RKO (cell line): ENCODE results near the gene LSP1.

Experiments
- DNase-seq: peaks from one replicate; pipeline ENCODE4 v3.0.0-alpha.2; 2016; ENCODE audit warnings: low spot score

LSP1 gene

GRCh38 chr11:1890856-1891830 lies 38.3 kb downstream of the LSP1 start:
- no peak for DNase-seq

- no peak for DNase-seq
Observed at GRCh38 chr11:1891831-1892115, 38.9 kb downstream of the LSP1 start, which contains the start of gene PRR33. PRR33 (minus strand) TSS chr11:1891895; CDS start chr11:1890584, 1,311 bp downstream.

GRCh38 chr11:1892116-1892515 lies 39.2 kb downstream of the LSP1 start:
- no peak for DNase-seq

- no peak for DNase-seq
Observed at GRCh38 chr11:1892558-1892957, 39.7 kb downstream of the LSP1 start.

- DNase-seq, result no peak
Observed at GRCh38 chr11:1893581-1894359, 40.9 kb downstream of the LSP1 start.

GRCh38 chr11:1894759-1895158 lies 41.9 kb downstream of the LSP1 start:
- no peak for DNase-seq

- no peak for DNase-seq
Observed at GRCh38 chr11:1896468-1896867, 43.6 kb downstream of the LSP1 start.

- no peak for DNase-seq
Observed at GRCh38 chr11:1896923-1897322, 44.0 kb downstream of the LSP1 start.

- DNase-seq, result no peak
Observed at GRCh38 chr11:1899090-1899489, 46.2 kb downstream of the LSP1 start.

- no peak for DNase-seq
Observed at GRCh38 chr11:1899686-1900085, 46.8 kb downstream of the LSP1 start.

- DNase-seq, result no peak
Observed at GRCh38 chr11:1906181-1906580, 53.3 kb downstream of the LSP1 start.

- DNase-seq, result no peak
Observed at GRCh38 chr11:1906611-1907423, 53.9 kb downstream of the LSP1 start.

GRCh38 chr11:1908618-1909017 lies 55.7 kb downstream of the LSP1 start:
- no peak for DNase-seq

- no peak for DNase-seq
Observed at GRCh38 chr11:1909524-1909923, 56.6 kb downstream of the LSP1 start.

GRCh38 chr11:1912289-1912878 lies 59.5 kb downstream of the LSP1 start:
- DNase-seq, result no peak

GRCh38 chr11:1913271-1914060 lies 60.6 kb downstream of the LSP1 start:
- no peak for DNase-seq

- DNase-seq, result no peak
Observed at GRCh38 chr11:1915795-1916131, 62.9 kb downstream of the LSP1 start.

- DNase-seq, result no peak
Observed at GRCh38 chr11:1916132-1916985, 63.5 kb downstream of the LSP1 start.

GRCh38 chr11:1916986-1917522 lies 64.2 kb downstream of the LSP1 start:
- DNase-seq, result no peak
